Measurements from ENCODE around the gene PAGE2.
"Not testable (repeated sequence)": the region's sequence is repeated elsewhere in the genome, so short reads cannot be mapped to it uniquely, and the experiment has no call there.

The PAGE2 gene

GRCh38 chrX:55102754-55103153 lies 13.9 kb downstream of the PAGE2 start:
- no peaks in the 10 kb centered on the region for H3K4me1 ChIP-seq (ENCODE audit: control insufficient read depth, low read depth, low read length)
- no peak for DNase-seq
- no peaks in the 10 kb centered on the region for H3K27me3 ChIP-seq (ENCODE audit: insufficient read depth, low read length, poor library complexity)
- no peak overlapping the region for H2AK5ac ChIP-seq (ENCODE audit: low read length)
- no peak overlapping the region for H3K9ac ChIP-seq (ENCODE audit: low read length)
- H3K4ac ChIP-seq (ENCODE audit: low read depth, low read length) = no peak overlapping the region
- no peak overlapping the region for H3K27ac ChIP-seq (ENCODE audit: low read depth, low read length)
- no peak overlapping the region for H2BK5ac ChIP-seq (ENCODE audit: low read length)
- no CpG with 5 or more reads among the region's 3 CpGs for WGBS (ENCODE audit: extremely low coverage, insufficient coverage, low lambda C conversion rate)
- no peak overlapping the region for H3K4me2 ChIP-seq (ENCODE audit: low read length)
- no peak overlapping the region for H3K18ac ChIP-seq (ENCODE audit: low read length)
- H3K56ac ChIP-seq (ENCODE audit: low read length) = no peak overlapping the region
- H3K23ac ChIP-seq (ENCODE audit: low read length) = no peak overlapping the region
- H3K4me3 ChIP-seq (ENCODE audit: low read length) = no peak overlapping the region
- H3K79me1 ChIP-seq (ENCODE audit: low read length) = no peaks in the 10 kb centered on the region
- no peaks in the 10 kb centered on the region for H3K79me2 ChIP-seq (ENCODE audit: control insufficient read depth, insufficient read depth, low read length)
- no peak overlapping the region for H4K8ac ChIP-seq (ENCODE audit: low read depth, low read length)
- H2BK15ac ChIP-seq (replicated peaks; ENCODE audit: low read depth) = no peak overlapping the region
- no peak overlapping the region for H4K5ac ChIP-seq (ENCODE audit: low read length)
- no peak overlapping the region for H2BK120ac ChIP-seq (ENCODE audit: low read depth, low read length)
- H3K36me3 ChIP-seq (ENCODE audit: control insufficient read depth, insufficient read depth, low read length) = no peaks in the 10 kb centered on the region

- Histone ChIP-seq H3K9ac (ENCODE audit: low read length) (no peak overlapping the region), H3K36me3 (ENCODE audit: control insufficient read depth, insufficient read depth, low read length) (no peaks in the 10 kb centered on the region), H3K4ac (ENCODE audit: low read depth, low read length) (no peak overlapping the region), H3K18ac (ENCODE audit: low read length) (no peak overlapping the region), H2BK5ac (ENCODE audit: low read length) (no peak overlapping the region), H3K27me3 (ENCODE audit: insufficient read depth, low read length, poor library complexity) (no peaks in the 10 kb centered on the region), H3K79me1 (ENCODE audit: low read length) (no peaks in the 10 kb centered on the region), H2AK5ac (ENCODE audit: low read length) (no peak overlapping the region), H4K8ac (ENCODE audit: low read depth, low read length) (no peak overlapping the region), H3K4me2 (ENCODE audit: low read length) (no peak overlapping the region), H3K4me3 (ENCODE audit: low read length) (no peak overlapping the region), H3K79me2 (ENCODE audit: control insufficient read depth, insufficient read depth, low read length) (no peaks in the 10 kb centered on the region), H3K4me1 (ENCODE audit: control insufficient read depth, low read depth, low read length) (no peaks in the 10 kb centered on the region), H3K23ac (ENCODE audit: low read length) (no peak overlapping the region), H3K56ac (ENCODE audit: low read length) (no peak overlapping the region), H4K5ac (ENCODE audit: low read length) (no peak overlapping the region), H3K27ac (ENCODE audit: low read depth, low read length) (no peak overlapping the region), H2BK15ac (replicated peaks; ENCODE audit: low read depth) (no peak overlapping the region), H2BK120ac (ENCODE audit: low read depth, low read length) (no peak overlapping the region)
- no peak for DNase-seq
These were observed 18.4 kb downstream of the PAGE2 start for GRCh38 chrX:55107262-55107661.

- no peaks in the 10 kb centered on the region for H3K4me1 ChIP-seq (ENCODE audit: control insufficient read depth, low read depth, low read length)
- H3K79me1 ChIP-seq (ENCODE audit: low read length) = no peaks in the 10 kb centered on the region
- DNase-seq = no peak
- no peak overlapping the region for H3K23ac ChIP-seq (ENCODE audit: low read length)
- no peak overlapping the region for H2AK5ac ChIP-seq (ENCODE audit: low read length)
- no peak overlapping the region for H2BK15ac ChIP-seq (replicated peaks; ENCODE audit: low read depth)
- H3K36me3 ChIP-seq (ENCODE audit: control insufficient read depth, insufficient read depth, low read length) = no peaks in the 10 kb centered on the region
- H3K18ac ChIP-seq (ENCODE audit: low read length) = no peak overlapping the region
- no peak overlapping the region for H3K4ac ChIP-seq (ENCODE audit: low read depth, low read length)
- WGBS (ENCODE audit: extremely low coverage, insufficient coverage, low lambda C conversion rate) = no CpG with 5 or more reads among the region's 2 CpGs
- no peak overlapping the region for H4K5ac ChIP-seq (ENCODE audit: low read length)
- no peak overlapping the region for H2BK120ac ChIP-seq (ENCODE audit: low read depth, low read length)
- H3K4me3 ChIP-seq (ENCODE audit: low read length) = no peak overlapping the region
- H4K8ac ChIP-seq (ENCODE audit: low read depth, low read length) = no peak overlapping the region
- no peak overlapping the region for H2BK5ac ChIP-seq (ENCODE audit: low read length)
- no peak overlapping the region for H3K9ac ChIP-seq (ENCODE audit: low read length)
- H3K79me2 ChIP-seq (ENCODE audit: control insufficient read depth, insufficient read depth, low read length) = no peaks in the 10 kb centered on the region
- no peak overlapping the region for H3K27ac ChIP-seq (ENCODE audit: low read depth, low read length)
- H3K4me2 ChIP-seq (ENCODE audit: low read length) = no peak overlapping the region
- H3K56ac ChIP-seq (ENCODE audit: low read length) = no peak overlapping the region
- no peaks in the 10 kb centered on the region for H3K27me3 ChIP-seq (ENCODE audit: insufficient read depth, low read length, poor library complexity)
These were observed 19.1 kb downstream of the PAGE2 start for GRCh38 chrX:55107911-55108310.

- no peak overlapping the region for H3K27ac ChIP-seq (ENCODE audit: low read depth, low read length)
- no peak overlapping the region for H3K18ac ChIP-seq (ENCODE audit: low read length)
- H3K79me1 ChIP-seq (ENCODE audit: low read length) = no peaks in the 10 kb centered on the region
- H2BK5ac ChIP-seq (ENCODE audit: low read length) = no peak overlapping the region
- no peaks in the 10 kb centered on the region for H3K4me1 ChIP-seq (ENCODE audit: control insufficient read depth, low read depth, low read length)
- H3K9ac ChIP-seq (ENCODE audit: low read length) = no peak overlapping the region
- H3K36me3 ChIP-seq (ENCODE audit: control insufficient read depth, insufficient read depth, low read length) = no peaks in the 10 kb centered on the region
- no peak overlapping the region for H3K4me2 ChIP-seq (ENCODE audit: low read length)
- no peaks in the 10 kb centered on the region for H3K79me2 ChIP-seq (ENCODE audit: control insufficient read depth, insufficient read depth, low read length)
- no peak overlapping the region for H4K5ac ChIP-seq (ENCODE audit: low read length)
- no peak overlapping the region for H2BK120ac ChIP-seq (ENCODE audit: low read depth, low read length)
- H3K4me3 ChIP-seq (ENCODE audit: low read length) = no peak overlapping the region
- H3K27me3 ChIP-seq (ENCODE audit: insufficient read depth, low read length, poor library complexity) = no peaks in the 10 kb centered on the region
- peak; percentile 20 for DNase-seq
- no peak overlapping the region for H2AK5ac ChIP-seq (ENCODE audit: low read length)
- no peak overlapping the region for H4K8ac ChIP-seq (ENCODE audit: low read depth, low read length)
- no peak overlapping the region for H3K56ac ChIP-seq (ENCODE audit: low read length)
- no peak overlapping the region for H3K4ac ChIP-seq (ENCODE audit: low read depth, low read length)
- WGBS (ENCODE audit: extremely low coverage, insufficient coverage, low lambda C conversion rate) = no CpG with 5 or more reads among the region's 7 CpGs
- no peak overlapping the region for H2BK15ac ChIP-seq (replicated peaks; ENCODE audit: low read depth)
- H3K23ac ChIP-seq (ENCODE audit: low read length) = no peak overlapping the region
These were observed 20.5 kb downstream of the PAGE2 start for GRCh38 chrX:55109306-55109705.

- H3K4me2 ChIP-seq (ENCODE audit: low read length) = no peak overlapping the region
- no peak overlapping the region for H3K9ac ChIP-seq (ENCODE audit: low read length)
- no peaks in the 10 kb centered on the region for H3K79me2 ChIP-seq (ENCODE audit: control insufficient read depth, insufficient read depth, low read length)
- H3K27ac ChIP-seq (ENCODE audit: low read depth, low read length) = no peak overlapping the region
- no peak overlapping the region for H3K4me3 ChIP-seq (ENCODE audit: low read length)
- no peak overlapping the region for H2BK5ac ChIP-seq (ENCODE audit: low read length)
- no peaks in the 10 kb centered on the region for H3K4me1 ChIP-seq (ENCODE audit: control insufficient read depth, low read depth, low read length)
- H3K4ac ChIP-seq (ENCODE audit: low read depth, low read length) = no peak overlapping the region
- no peak overlapping the region for H2AK5ac ChIP-seq (ENCODE audit: low read length)
- no peak overlapping the region for H2BK120ac ChIP-seq (ENCODE audit: low read depth, low read length)
- no peak overlapping the region for H2BK15ac ChIP-seq (replicated peaks; ENCODE audit: low read depth)
- no peak overlapping the region for H3K56ac ChIP-seq (ENCODE audit: low read length)
- no peaks in the 10 kb centered on the region for H3K79me1 ChIP-seq (ENCODE audit: low read length)
- no peaks in the 10 kb centered on the region for H3K36me3 ChIP-seq (ENCODE audit: control insufficient read depth, insufficient read depth, low read length)
- no peak overlapping the region for H4K8ac ChIP-seq (ENCODE audit: low read depth, low read length)
- H4K5ac ChIP-seq (ENCODE audit: low read length) = no peak overlapping the region
- DNase-seq = no peak
- no peak overlapping the region for H3K18ac ChIP-seq (ENCODE audit: low read length)
- H3K27me3 ChIP-seq (ENCODE audit: insufficient read depth, low read length, poor library complexity) = no peaks in the 10 kb centered on the region
- H3K23ac ChIP-seq (ENCODE audit: low read length) = no peak overlapping the region
- no CpG with 5 or more reads among the region's 8 CpGs for WGBS (ENCODE audit: extremely low coverage, insufficient coverage, low lambda C conversion rate)
These were observed 22.9 kb downstream of the PAGE2 start for GRCh38 chrX:55111578-55112254.

GRCh38 chrX:55116589-55116988 lies 27.8 kb downstream of the PAGE2 start:
- H4K5ac ChIP-seq (ENCODE audit: low read length); H3K18ac ChIP-seq (ENCODE audit: low read length); H3K79me2 ChIP-seq (ENCODE audit: control insufficient read depth, insufficient read depth, low read length); H2BK15ac ChIP-seq (replicated peaks; ENCODE audit: low read depth); H2BK120ac ChIP-seq (ENCODE audit: low read depth, low read length); H3K4me3 ChIP-seq (ENCODE audit: low read length); H3K4ac ChIP-seq (ENCODE audit: low read depth, low read length); H3K27ac ChIP-seq (ENCODE audit: low read depth, low read length); H3K4me2 ChIP-seq (ENCODE audit: low read length); DNase-seq; H3K56ac ChIP-seq (ENCODE audit: low read length); H3K27me3 ChIP-seq (ENCODE audit: insufficient read depth, low read length, poor library complexity); H3K23ac ChIP-seq (ENCODE audit: low read length); H4K8ac ChIP-seq (ENCODE audit: low read depth, low read length); H3K36me3 ChIP-seq (ENCODE audit: control insufficient read depth, insufficient read depth, low read length); H2AK5ac ChIP-seq (ENCODE audit: low read length); H3K79me1 ChIP-seq (ENCODE audit: low read length); H3K4me1 ChIP-seq (ENCODE audit: control insufficient read depth, low read depth, low read length); H3K9ac ChIP-seq (ENCODE audit: low read length); H2BK5ac ChIP-seq (ENCODE audit: low read length): not testable (repeated sequence)
- WGBS (ENCODE audit: extremely low coverage, insufficient coverage, low lambda C conversion rate) = no CpG with 5 or more reads among the region's 7 CpGs

All from mesendoderm (in vitro differentiated cells).